Stimulated activated CD4-positive, alpha-beta T cell treated with anti-CD3 and anti-CD28 coated beads, TNF-alpha, amount 100 ng/mL, for 4 hours (primary cell): Measurements from ENCODE around the gene CDH16.
"Not testable (repeated sequence)": the region's sequence is repeated elsewhere in the genome, so short reads cannot be mapped to it uniquely, and the experiment has no call there.

ENCODE experiments used
- DNase-seq, 3 experiments: peaks; one replicate each; pipeline ENCODE4 v3.0.0-alpha.2; 2020; ENCODE audit warnings: low read depth in 3 of 3

Gene CDH16

GRCh38 chr16:66918803-66919568, at the start of gene CDH16:
TSS of gene CDH16 (minus strand) at chr16:66918885. CDS start at chr16:66918065, 820 bp downstream.
- no peak for DNase-seq

- no peak for DNase-seq
Observed at GRCh38 chr16:66964049-66964448, 45.4 kb upstream of the CDH16 start.

- no peak for DNase-seq
Observed at GRCh38 chr16:66961914-66962313, 43.2 kb upstream of the CDH16 start.

GRCh38 chr16:66961065-66961744, 42.5 kb upstream of the CDH16 start, which contains the start of gene CES3:
TSS of gene CES3 (plus strand) at chr16:66961266. CDS start at chr16:66961308, 42 bp downstream.
- DNase-seq, result peak in 1 of 3 experiments; percentile 27

GRCh38 chr16:66960270-66960669, 41.6 kb upstream of the CDH16 start:
- DNase-seq, result no peak

- no peak for DNase-seq
Observed at GRCh38 chr16:66959704-66960161, 41.0 kb upstream of the CDH16 start.

- DNase-seq, result no peak
Observed at GRCh38 chr16:66958857-66959703, 40.4 kb upstream of the CDH16 start.

- not testable (repeated sequence) for DNase-seq
Observed at GRCh38 chr16:66956154-66956457, 37.4 kb upstream of the CDH16 start.

GRCh38 chr16:66955363-66956153, 36.9 kb upstream of the CDH16 start:
- not testable (repeated sequence) for DNase-seq

- DNase-seq, result peak; percentile 50 to 65 (median 59)
Observed at GRCh38 chr16:66954097-66954659, 35.5 kb upstream of the CDH16 start.

GRCh38 chr16:66953462-66954096, 34.9 kb upstream of the CDH16 start:
- no peak for DNase-seq

- no peak for DNase-seq
Observed at GRCh38 chr16:66952430-66953110, 33.9 kb upstream of the CDH16 start.

- no peak for DNase-seq
Observed at GRCh38 chr16:66950971-66951790, 32.5 kb upstream of the CDH16 start.

- DNase-seq, result no peak
Observed at GRCh38 chr16:66950437-66950836, 31.8 kb upstream of the CDH16 start.

GRCh38 chr16:66949472-66949871, 30.8 kb upstream of the CDH16 start:
- no peak for DNase-seq

- no peak for DNase-seq
Observed at GRCh38 chr16:66948837-66949225, 30.1 kb upstream of the CDH16 start.

- DNase-seq, result no peak
Observed at GRCh38 chr16:66948134-66948836, 29.6 kb upstream of the CDH16 start.

GRCh38 chr16:66947302-66948065, 28.8 kb upstream of the CDH16 start:
- DNase-seq, result peak; percentile 62 to 79 (median 71)
